ENCODE results near the gene DXO.
A peak's percentile ranks its signal among the peaks of the same experiment; 100 is the strongest.
"Not testable (repeated sequence)": the region's sequence is repeated elsewhere in the genome, so short reads cannot be mapped to it uniquely, and the experiment has no call there.

The DXO gene

GRCh38 chr6:31971993-31972708 is at the start of gene DXO:
Gene DXO (minus strand): TSS chr6:31972138. CDS start chr6:31971675, 463 bp downstream.
- peak; percentile 99 for DNase-seq (ENCODE audit: low read depth, low spot score)

DNA sequence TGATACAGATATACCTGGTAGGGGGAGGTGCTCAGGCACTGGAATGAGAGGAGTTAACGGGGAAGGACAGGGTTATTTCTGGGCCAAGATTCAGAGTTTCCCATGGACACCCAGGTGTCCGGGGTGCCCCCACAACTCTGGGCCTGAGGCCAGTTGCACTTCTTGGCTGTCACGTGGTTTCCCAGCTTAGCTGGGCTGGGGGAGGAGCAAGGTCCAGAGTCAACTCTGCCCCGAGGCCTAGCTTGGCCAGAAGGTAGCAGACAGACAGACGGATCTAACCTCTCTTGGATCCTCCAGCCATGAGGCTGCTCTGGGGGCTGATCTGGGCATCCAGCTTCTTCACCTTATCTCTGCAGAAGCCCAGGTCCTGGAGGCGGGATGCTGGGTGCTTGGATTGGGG is 42.6 kb upstream of the DXO start, which contains the start of gene C4B:
C4B (plus strand) TSS at position 249 of the 400 bp plus-strand sequence; CDS start at position 300, 51 bp downstream.
- not testable (repeated sequence) for DNase-seq (ENCODE audit: low read depth, low spot score)

GRCh38 chr6:32013738-32014137 is 41.8 kb upstream of the DXO start:
- not testable (repeated sequence) for DNase-seq (ENCODE audit: low read depth, low spot score)

- DNase-seq (ENCODE audit: low read depth, low spot score) = not testable (repeated sequence)
Observed at GRCh38 chr6:32012941-32013617, 41.1 kb upstream of the DXO start.

GRCh38 chr6:32010856-32011530 is 39.1 kb upstream of the DXO start:
- DNase-seq (ENCODE audit: low read depth, low spot score) = not testable (repeated sequence)

- not testable (repeated sequence) for DNase-seq (ENCODE audit: low read depth, low spot score)
Observed at GRCh38 chr6:32009537-32009936, 37.6 kb upstream of the DXO start.

GRCh38 chr6:32008616-32009015 is 36.7 kb upstream of the DXO start:
- DNase-seq (ENCODE audit: low read depth, low spot score) = not testable (repeated sequence)

DNA sequence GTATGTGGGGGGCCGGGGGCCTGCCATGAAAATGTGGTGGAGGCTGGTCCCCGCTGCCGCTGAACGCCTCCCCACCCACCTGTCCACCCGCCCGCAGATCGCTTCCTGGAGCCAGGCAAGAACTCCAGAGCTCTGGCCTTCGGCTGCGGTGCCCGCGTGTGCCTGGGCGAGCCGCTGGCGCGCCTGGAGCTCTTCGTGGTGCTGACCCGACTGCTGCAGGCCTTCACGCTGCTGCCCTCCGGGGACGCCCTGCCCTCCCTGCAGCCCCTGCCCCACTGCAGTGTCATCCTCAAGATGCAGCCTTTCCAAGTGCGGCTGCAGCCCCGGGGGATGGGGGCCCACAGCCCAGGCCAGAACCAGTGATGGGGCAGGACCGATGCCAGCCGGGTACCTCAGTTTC is 36.1 kb upstream of the DXO start:
- DNase-seq (ENCODE audit: low read depth, low spot score) = not testable (repeated sequence)

- not testable (repeated sequence) for DNase-seq (ENCODE audit: low read depth, low spot score)
Observed at GRCh38 chr6:32007086-32007485, 35.1 kb upstream of the DXO start.

GRCh38 chr6:32005991-32006529 is 34.1 kb upstream of the DXO start:
- not testable (repeated sequence) for DNase-seq (ENCODE audit: low read depth, low spot score)

- not testable (repeated sequence) for DNase-seq (ENCODE audit: low read depth, low spot score)
Observed at GRCh38 chr6:32005538-32005880, 33.6 kb upstream of the DXO start.

GRCh38 chr6:32004864-32005537 is 33.1 kb upstream of the DXO start:
- not testable (repeated sequence) for DNase-seq (ENCODE audit: low read depth, low spot score)

GRCh38 chr6:32004393-32004792 is 32.5 kb upstream of the DXO start:
- DNase-seq (ENCODE audit: low read depth, low spot score) = not testable (repeated sequence)

DNA sequence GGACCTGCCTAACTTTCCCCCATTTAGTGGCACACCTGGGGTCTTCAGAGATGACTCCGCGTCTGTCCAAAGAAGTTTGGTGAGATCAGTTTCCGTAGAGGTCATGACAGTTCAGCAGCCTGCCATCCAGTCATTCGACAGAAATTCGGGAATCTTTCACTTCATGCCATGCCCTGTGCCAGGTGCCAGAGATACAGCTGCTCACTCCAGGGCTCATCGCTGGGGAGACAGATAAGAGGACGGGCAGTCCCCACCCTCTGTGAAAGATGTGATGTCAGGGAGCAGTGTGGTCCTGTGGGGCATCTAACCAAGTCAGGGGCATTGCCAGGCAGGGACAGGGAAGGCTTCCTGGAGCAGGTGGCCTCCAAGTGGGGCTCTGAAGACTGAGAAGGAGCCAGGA is 31.4 kb upstream of the DXO start:
- not testable (repeated sequence) for DNase-seq (ENCODE audit: low read depth, low spot score)

- DNase-seq (ENCODE audit: low read depth, low spot score) = not testable (repeated sequence)
Observed at GRCh38 chr6:32002546-32003268, 30.8 kb upstream of the DXO start.

DNA sequence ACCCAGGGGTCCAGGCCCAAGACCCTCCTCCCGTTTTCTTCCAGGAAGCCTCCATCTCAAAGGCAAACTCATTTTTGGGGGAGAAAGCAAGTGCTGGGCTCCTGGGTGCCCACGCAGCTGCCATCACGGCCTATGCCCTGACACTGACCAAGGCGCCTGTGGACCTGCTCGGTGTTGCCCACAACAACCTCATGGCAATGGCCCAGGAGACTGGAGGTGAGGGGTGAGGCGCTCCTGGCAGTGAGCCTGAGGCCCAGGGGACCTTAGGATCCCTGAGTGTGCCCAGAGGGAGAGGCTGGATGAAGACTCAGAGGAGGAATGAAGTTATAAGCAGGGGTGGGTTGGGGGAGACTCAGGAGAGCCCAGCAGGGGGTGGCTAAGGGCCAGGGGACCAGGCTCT is 24.4 kb upstream of the DXO start:
- DNase-seq (ENCODE audit: low read depth, low spot score) = not testable (repeated sequence)

- DNase-seq (ENCODE audit: low read depth, low spot score) = not testable (repeated sequence)
Observed at GRCh38 chr6:31994421-31994820, 22.5 kb upstream of the DXO start.

DNA sequence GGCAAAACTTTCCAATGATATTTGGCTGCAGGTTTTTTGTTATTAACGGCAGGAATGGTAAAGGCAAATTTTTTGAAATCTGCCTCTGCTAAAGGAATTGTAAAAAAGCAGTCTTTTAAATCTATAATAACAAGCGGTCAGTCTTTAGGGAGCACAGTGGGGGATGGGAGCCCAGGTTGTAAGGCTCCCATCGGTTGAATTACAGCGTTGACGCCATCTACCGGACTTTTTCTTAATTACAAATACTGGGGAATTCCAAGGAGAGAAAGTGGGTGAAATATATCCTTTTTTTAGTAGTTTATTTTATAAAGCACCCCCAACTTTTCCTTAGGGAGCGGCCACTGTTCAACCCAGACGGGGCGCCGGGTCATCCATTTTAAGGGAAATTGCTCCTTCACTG is 17.4 kb upstream of the DXO start:
- DNase-seq (ENCODE audit: low read depth, low spot score) = not testable (repeated sequence)

DNA sequence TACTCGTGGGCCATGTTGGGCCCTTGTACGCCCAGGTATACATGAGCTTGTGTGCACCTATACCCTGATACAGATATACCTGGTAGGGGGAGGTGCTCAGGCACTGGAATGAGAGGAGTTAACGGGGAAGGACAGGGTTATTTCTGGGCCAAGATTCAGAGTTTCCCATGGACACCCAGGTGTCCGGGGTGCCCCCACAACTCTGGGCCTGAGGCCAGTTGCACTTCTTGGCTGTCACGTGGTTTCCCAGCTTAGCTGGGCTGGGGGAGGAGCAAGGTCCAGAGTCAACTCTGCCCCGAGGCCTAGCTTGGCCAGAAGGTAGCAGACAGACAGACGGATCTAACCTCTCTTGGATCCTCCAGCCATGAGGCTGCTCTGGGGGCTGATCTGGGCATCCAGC is 9.8 kb upstream of the DXO start, which contains the start of gene C4A:
C4A (plus strand) TSS at position 314 of the 400 bp plus-strand sequence; CDS start at position 365, 51 bp downstream.
- not testable (repeated sequence) for DNase-seq (ENCODE audit: low read depth, low spot score)

DNA sequence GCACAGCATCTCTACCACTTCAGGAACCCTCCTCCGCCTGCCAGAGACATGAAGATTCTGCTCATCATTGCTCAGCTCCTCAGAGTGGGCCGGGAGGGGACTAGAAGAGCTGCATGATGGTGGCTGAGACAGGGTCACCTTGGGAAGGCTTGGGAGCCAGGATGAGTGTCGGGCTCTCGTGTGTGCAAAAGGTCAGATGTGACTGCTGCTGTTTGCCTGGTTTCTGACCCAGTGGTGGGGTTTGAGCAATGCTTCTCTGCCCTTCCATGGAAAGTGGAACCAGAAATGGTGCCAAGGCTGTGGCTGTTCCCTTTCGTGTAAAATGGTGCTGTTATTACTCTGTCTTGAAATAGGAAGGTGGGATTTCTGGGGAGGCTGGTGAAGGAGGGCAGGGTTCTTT is 9.1 kb upstream of the DXO start:
- DNase-seq (ENCODE audit: low read depth, low spot score) = not testable (repeated sequence)

All from astrocyte of the hippocampus (primary cell).